GM10847 (cell line): ENCODE results near the gene ASTN2.

Source experiments
- POLR2A ChIP-seq: IDR thresholded peaks from 2 replicates; pipeline ENCODE4 v1.6.1; 2011; ENCODE audit not compliant: insufficient read length; ENCODE audit errors: extremely low read depth

The ASTN2 gene

GRCh38 chr9:116662646-116663310 lies 752.1 kb downstream of the ASTN2 start:
- no peak for TF ChIP-seq POLR2A

GRCh38 chr9:116661037-116661954 lies 753.6 kb downstream of the ASTN2 start:
- TF ChIP-seq POLR2A = no peak

- no peak for TF ChIP-seq POLR2A
Observed at GRCh38 chr9:116658265-116658664, 756.6 kb downstream of the ASTN2 start.

- no peak for TF ChIP-seq POLR2A
Observed at GRCh38 chr9:116656977-116657376, 757.9 kb downstream of the ASTN2 start.

GRCh38 chr9:116656501-116656971 lies 758.3 kb downstream of the ASTN2 start:
- TF ChIP-seq POLR2A = no peak

GRCh38 chr9:116654059-116654355 lies 760.9 kb downstream of the ASTN2 start:
- no peak for TF ChIP-seq POLR2A

- no peak for TF ChIP-seq POLR2A
Observed at GRCh38 chr9:116653348-116654058, 761.4 kb downstream of the ASTN2 start.

- TF ChIP-seq POLR2A = no peak
Observed at GRCh38 chr9:116647515-116647809, 767.4 kb downstream of the ASTN2 start.

- no peak for TF ChIP-seq POLR2A
Observed at GRCh38 chr9:116646661-116647514, 768.0 kb downstream of the ASTN2 start.

GRCh38 chr9:116644091-116644688 lies 770.7 kb downstream of the ASTN2 start:
- TF ChIP-seq POLR2A = no peak

GRCh38 chr9:116643691-116644090 lies 771.2 kb downstream of the ASTN2 start:
- TF ChIP-seq POLR2A = no peak

- no peak for TF ChIP-seq POLR2A
Observed at GRCh38 chr9:116641292-116642059, 773.4 kb downstream of the ASTN2 start.

- TF ChIP-seq POLR2A = no peak
Observed at GRCh38 chr9:116639251-116639741, 775.6 kb downstream of the ASTN2 start.

- no peak for TF ChIP-seq POLR2A
Observed at GRCh38 chr9:116635908-116636307, 778.9 kb downstream of the ASTN2 start.
